HG03039 (cell line): ENCODE measurements around the gene SGMS1.
"Not testable (repeated sequence)": the region's sequence is repeated elsewhere in the genome, so short reads cannot be mapped to it uniquely, and the experiment has no call there.

Experiments
- ATAC-seq: cut with Tn5 transposase; IDR thresholded peaks from one replicate; pipeline ENCODE4 v1.9.1; 2021; ENCODE audit warnings: mild to moderate bottlenecking, moderate library complexity; ENCODE audit not compliant: unreplicated experiment

The SGMS1 gene

GRCh38 chr10:50512743-50513416 is 110.9 kb downstream of the SGMS1 start:
- ATAC-seq: peak; percentile 39

GRCh38 chr10:50512214-50512595 is 111.6 kb downstream of the SGMS1 start:
- ATAC-seq: no peak

- ATAC-seq: peak; percentile 27
Observed at GRCh38 chr10:50511492-50512213, 112.1 kb downstream of the SGMS1 start.

GRCh38 chr10:50510517-50511473 is 113.0 kb downstream of the SGMS1 start:
- ATAC-seq: no peak

GRCh38 chr10:50508315-50509051 is 115.3 kb downstream of the SGMS1 start:
- ATAC-seq: peak; percentile 55

- no peak for ATAC-seq
Observed at GRCh38 chr10:50506861-50507573, 116.7 kb downstream of the SGMS1 start.

- no peak for ATAC-seq
Observed at GRCh38 chr10:50504389-50504788, 119.4 kb downstream of the SGMS1 start.

GRCh38 chr10:50503661-50504320 is 120.0 kb downstream of the SGMS1 start:
- ATAC-seq: no peak

GRCh38 chr10:50503156-50503555 is 120.6 kb downstream of the SGMS1 start:
- ATAC-seq: not testable (repeated sequence)

GRCh38 chr10:50501924-50502452 is 121.8 kb downstream of the SGMS1 start:
- no peak for ATAC-seq

GRCh38 chr10:50501478-50501877 is 122.3 kb downstream of the SGMS1 start:
- ATAC-seq: no peak

GRCh38 chr10:50498465-50498864 is 125.3 kb downstream of the SGMS1 start:
- ATAC-seq: no peak

GRCh38 chr10:50497758-50498157 is 126.0 kb downstream of the SGMS1 start:
- ATAC-seq: peak; percentile 96

GRCh38 chr10:50496228-50496627 is 127.5 kb downstream of the SGMS1 start:
- no peak for ATAC-seq

- ATAC-seq: no peak
Observed at GRCh38 chr10:50490241-50490640, 133.5 kb downstream of the SGMS1 start.

GRCh38 chr10:50484550-50484949 is 139.2 kb downstream of the SGMS1 start:
- not testable (repeated sequence) for ATAC-seq

GRCh38 chr10:50480054-50481007 is 143.4 kb downstream of the SGMS1 start:
- no peak for ATAC-seq
